HL-60 (cell line): ENCODE results near the gene SLC44A4.

Experiments used
- CTCF ChIP-seq: IDR thresholded peaks from one replicate; pipeline ENCODE4 v1.5.1; 2011; ENCODE audit warnings: low read length, control low read depth, inconsistent platforms; ENCODE audit not compliant: insufficient read depth
- GABPA ChIP-seq: IDR thresholded peaks from 2 replicates; pipeline ENCODE4 v1.6.1; 2012; ENCODE audit warnings: low read depth
- POLR2AphosphoS5 ChIP-seq: IDR thresholded peaks from 2 replicates; pipeline ENCODE4 v1.6.1; 2012; ENCODE audit warnings: low read depth
- SPI1 ChIP-seq: IDR thresholded peaks from 2 replicates; pipeline ENCODE4 v1.6.1; 2012; ENCODE audit warnings: low read depth, mild to moderate bottlenecking, borderline replicate concordance
- TF ChIP-seq, protein P1 (sequence below): IDR thresholded peaks from 2 replicates; pipeline ENCODE4 v1.6.1; 2012; ENCODE audit warnings: low read depth; ENCODE audit not compliant: insufficient replicate concordance

DNA sequence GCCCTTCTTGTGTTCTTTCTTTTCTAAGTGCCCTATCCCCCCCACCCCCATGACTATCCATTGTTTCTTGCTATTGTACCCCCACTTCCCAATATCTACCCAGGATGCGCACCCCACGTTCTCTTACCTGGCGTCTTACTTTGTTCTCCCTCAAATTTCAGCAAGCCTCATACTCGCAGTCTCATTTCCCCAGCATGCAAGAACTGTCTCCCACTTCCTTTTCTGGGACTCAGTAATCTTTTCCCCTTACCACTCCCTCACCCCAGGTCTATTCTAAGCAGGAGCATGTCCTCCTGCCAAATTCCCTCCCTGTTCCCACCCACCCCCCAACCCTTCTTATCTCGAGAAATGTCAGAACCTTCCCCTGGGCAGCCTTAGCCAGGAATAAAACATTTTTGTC, 20.4 kb upstream of the SLC44A4 start:
- TF ChIP-seq CTCF (no peak), POLR2AphosphoS5 (no peak), GABPA (no peak), SPI1 (peak; percentile 83)
- TF ChIP-seq, protein P1, sequence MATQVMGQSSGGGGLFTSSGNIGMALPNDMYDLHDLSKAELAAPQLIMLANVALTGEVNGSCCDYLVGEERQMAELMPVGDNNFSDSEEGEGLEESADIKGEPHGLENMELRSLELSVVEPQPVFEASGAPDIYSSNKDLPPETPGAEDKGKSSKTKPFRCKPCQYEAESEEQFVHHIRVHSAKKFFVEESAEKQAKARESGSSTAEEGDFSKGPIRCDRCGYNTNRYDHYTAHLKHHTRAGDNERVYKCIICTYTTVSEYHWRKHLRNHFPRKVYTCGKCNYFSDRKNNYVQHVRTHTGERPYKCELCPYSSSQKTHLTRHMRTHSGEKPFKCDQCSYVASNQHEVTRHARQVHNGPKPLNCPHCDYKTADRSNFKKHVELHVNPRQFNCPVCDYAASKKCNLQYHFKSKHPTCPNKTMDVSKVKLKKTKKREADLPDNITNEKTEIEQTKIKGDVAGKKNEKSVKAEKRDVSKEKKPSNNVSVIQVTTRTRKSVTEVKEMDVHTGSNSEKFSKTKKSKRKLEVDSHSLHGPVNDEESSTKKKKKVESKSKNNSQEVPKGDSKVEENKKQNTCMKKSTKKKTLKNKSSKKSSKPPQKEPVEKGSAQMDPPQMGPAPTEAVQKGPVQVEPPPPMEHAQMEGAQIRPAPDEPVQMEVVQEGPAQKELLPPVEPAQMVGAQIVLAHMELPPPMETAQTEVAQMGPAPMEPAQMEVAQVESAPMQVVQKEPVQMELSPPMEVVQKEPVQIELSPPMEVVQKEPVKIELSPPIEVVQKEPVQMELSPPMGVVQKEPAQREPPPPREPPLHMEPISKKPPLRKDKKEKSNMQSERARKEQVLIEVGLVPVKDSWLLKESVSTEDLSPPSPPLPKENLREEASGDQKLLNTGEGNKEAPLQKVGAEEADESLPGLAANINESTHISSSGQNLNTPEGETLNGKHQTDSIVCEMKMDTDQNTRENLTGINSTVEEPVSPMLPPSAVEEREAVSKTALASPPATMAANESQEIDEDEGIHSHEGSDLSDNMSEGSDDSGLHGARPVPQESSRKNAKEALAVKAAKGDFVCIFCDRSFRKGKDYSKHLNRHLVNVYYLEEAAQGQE: no peak
